ENCODE results near the gene CMTM2.
"Not testable (repeated sequence)": the region's sequence is repeated elsewhere in the genome, so short reads cannot be mapped to it uniquely, and the experiment has no call there.

Gene CMTM2

DNA sequence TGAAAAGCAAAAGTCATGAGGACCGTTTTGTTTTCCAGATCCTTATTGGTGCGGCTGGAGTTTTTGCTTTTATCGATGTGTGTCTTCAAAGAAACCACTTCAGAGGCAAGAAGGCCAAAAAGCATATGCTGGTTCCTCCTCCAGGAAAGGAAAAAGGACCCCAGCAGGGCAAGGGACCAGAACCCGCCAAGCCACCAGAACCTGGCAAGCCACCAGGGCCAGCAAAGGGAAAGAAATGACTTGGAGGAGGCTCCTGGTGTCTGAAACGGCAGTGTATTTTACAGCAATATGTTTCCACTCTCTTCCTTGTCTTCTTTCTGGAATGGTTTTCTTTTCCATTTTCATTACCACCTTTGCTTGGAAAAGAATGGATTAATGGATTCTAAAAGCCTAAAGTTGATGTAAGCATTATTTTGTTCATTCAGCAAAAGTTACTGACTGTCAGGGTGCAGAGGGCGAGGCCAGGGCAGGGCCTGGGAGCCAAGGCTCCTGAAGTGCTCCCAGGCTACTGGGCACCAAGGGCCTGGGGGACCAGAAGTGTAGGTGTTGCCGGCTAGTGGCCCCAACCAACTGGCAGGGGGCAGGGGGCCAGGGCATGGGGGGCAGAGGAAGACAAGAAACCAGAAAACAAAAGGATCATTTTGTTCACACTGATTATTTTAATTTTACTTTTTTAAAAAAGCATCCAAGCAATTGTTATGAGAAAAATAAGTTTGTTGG is 8.8 kb downstream of the CMTM2 start:
- no peak for DNase-seq

DNA sequence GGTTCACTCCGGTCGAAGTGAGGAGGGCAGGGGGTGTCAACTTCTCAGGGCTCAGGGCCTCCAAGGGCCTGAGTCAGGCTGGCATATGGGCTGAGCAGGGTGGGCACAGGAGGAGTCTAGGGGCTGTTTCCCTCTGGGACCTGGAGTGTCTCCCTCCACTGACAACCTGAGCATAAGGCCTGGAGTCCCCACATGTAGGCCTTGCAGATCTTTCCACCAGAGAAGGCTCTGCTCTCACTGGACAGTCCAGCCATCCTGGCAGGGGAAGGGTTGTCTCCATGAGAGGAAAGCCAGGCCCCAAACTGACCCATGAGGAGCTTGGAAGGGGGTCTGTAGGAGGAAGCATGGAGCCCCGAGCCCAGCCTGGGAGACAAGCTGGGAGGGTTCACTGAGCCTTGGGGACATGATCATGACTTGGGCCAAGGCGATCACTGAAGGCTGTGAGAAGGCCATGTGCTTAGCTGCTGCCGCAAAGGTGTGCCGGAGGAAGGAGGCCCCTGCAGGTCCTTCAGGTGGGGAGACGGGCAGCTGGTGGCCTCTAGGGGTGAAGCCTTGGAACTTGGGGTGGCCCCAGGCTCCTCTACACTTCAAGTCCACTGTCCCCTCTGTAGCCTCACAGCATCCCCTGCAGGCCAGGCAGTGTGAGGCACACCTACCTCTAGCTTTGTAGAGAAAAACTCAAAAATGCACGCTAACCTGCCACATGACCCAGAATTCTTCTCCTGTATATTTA is 9.9 kb downstream of the CMTM2 start:
- peak; percentile 92 for DNase-seq

DNA sequence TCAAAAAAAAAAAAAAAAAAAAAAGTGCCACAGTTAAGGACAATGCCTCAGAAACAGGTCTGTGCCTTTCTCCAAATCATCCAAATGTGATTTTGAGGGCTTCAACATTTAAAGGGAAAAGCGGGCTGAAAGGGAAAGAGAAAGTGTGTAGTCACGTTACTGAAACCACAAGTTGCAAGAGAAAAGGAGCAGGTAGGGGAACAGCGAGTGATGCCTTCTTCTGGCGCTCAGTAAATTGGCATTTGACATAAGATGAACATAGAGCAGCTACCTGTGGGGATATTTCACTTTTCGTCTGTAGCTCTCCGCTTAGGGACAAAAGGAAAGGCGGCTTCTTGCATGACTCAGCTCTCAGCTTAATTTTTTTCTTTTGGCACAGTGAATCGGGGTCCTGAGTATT is 11.1 kb downstream of the CMTM2 start:
- DNase-seq = no peak

DNA sequence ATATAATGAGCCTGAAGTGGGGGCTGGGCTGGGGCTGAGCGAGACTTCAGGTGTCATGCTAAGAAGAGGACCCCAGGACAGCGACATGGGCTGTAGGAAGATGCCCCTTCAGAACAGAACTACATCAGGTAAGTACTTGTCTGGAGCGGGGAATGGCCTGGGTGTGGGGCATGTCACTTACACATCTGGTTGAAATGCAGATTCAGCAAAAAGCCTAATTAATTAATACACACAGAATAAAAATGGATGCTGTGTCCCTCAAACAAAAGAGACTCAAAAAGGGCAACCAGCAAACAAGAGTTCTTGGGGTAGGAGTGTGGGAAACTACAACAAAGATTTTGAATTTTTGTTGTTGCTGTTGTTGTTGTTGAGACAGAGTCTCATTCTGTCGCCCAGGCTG is 11.8 kb downstream of the CMTM2 start:
- no peak for DNase-seq

DNA sequence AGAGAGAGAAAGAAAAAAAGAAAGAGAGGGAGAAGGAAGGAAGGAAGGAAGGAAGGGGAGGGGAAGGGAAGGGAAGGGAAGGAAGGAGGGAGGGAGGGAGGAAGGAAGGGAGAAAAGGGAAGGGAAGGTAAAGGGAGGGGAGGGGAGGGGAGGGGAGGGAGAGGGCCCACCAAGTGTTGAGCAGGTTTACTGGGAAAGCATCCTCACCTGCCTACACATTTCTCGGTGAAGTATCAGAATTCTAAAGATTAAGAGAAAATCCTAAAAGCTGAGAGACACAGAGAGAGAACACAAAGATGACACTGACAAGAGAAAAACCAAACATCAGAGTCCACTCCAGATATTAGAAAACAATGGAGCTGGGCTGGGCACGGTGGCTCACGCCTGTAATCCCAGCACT is 13.0 kb downstream of the CMTM2 start:
- no peak for DNase-seq

DNA sequence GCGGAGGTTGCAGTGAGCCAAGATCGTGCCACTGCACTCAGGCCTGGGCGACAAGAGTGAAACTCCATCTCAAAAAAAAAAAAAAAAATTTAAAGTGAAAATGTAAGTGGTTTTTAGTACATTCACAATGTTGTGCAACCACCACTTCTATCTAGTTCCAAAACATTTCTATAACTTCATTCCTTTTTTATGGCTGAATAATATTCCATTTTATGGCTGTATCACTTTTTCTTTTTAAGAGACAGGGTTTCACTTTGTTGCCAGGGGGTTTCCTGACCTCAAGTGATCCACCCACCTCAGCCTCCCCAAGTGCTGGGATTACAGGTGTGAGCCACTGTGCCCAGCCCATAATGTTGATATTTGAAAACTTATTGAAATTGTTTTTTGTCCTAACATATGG is 13.6 kb downstream of the CMTM2 start:
- no peak for DNase-seq

DNA sequence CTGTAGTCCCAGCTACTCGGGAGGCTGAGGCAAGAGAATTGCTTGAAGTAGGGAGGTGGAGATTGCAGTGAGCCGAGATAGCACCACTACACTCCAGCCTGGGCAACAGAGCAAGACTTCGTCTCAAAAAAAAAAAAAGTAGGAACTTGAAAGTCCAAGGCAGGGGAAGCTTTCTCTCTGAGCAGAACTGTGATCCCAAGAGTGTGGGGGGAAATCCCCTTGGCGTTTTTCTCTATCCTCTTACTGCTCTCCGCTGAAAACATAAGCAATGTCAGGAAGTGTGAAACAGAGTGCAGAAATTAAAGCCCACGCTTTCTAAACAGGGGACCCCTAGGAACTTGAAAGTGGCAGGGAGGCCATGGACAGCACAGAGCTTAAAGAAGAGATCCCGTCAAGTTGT is 15.5 kb downstream of the CMTM2 start:
- DNase-seq = no peak

DNA sequence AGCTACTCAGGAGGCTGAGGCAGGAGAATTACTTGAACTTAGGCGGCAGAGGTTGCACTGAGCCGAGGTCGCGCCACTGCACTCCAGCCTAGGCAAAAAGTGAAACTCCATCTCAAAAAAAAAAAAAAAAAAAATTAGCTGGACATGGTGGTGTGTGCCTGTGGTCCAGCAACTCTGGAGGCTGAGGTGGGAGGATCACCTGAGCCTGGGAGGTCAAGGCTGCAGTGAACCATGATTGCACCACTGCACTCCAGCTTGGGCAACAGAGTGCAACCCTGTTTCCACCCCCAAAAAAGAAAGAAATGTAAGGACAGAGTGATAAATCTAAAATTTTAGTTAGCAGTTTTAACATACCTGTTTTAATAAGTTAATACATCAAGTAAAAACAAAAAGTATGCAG is 17.3 kb downstream of the CMTM2 start:
- not testable (repeated sequence) for DNase-seq

DNA sequence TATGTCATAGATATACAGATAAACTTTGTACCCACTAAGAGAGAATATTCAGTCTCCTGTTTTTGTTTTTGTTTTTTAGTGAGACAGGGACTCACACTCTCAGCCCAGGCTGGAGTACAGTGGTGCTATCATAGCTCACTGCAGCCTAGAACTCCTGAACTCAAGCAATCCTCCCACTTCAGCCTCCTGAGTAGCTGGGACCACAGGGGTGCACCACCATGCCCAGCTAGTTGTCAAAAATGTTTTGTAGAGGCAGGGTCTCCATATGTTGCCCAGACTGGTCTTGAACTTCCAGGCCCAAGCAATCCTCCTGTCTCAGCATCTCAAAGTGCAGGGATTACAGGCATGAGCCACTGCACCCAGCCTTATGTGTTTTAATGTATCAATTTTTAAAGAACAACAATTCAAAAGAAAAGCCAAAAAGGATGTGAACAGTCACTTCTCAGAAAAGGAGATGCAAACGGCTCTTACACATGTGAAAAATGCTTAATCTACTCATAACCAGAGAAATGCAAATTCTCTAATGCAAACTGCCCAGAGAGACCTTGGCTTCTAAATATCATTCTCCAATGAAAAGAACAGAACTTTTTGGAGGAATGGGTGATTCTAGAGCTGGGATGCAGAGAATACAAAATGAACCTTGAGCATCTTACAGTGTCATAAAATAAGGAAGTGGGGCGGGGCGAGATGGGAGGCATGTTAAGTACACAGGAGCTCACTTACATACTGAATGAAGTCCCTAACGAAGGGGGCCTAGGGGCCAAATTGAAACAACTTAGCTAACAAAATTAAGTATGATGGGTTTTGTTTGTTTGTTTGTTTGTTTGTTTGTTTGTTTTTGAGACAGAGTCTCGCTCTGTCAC is 18.0 kb downstream of the CMTM2 start:
- DNase-seq = no peak

DNA sequence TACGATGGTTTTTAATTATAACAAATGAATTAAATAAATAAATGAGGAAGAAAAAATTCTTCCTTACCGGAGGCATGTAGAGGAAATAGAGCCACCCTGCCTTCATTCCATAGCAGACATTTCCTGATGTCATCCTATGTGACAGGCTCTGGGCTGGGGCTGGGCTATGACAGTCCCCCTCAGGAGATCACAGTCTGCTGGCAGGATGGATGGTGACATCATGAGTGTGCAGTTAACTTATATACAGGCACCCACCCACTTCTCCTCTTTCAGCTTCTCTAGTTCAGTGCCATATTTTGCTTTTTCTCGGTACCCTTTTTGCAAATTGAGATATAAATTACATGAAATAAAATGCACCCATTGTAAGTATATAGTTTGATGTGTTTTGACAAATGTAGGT is 18.8 kb downstream of the CMTM2 start:
- no peak for DNase-seq

DNA sequence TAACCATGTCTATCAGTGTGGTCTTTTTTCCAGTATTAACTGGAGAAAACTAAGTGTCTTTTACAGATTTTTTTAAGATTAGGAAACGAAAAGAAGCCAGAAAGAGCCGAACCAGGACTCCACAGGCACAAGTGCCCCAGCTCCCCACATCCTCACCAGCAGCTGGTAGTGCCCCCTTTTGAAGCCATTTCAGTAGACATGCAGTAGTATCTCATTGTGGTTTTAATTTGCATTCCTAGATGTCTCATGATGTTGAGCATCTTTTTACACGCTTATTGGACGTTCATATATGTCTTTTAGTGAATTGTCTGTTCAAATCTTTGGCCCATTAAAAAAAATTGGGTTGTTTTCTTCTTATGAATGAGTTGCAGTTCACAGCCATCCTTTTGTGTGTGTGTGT is 20.5 kb downstream of the CMTM2 start:
- no peak for DNase-seq

DNA sequence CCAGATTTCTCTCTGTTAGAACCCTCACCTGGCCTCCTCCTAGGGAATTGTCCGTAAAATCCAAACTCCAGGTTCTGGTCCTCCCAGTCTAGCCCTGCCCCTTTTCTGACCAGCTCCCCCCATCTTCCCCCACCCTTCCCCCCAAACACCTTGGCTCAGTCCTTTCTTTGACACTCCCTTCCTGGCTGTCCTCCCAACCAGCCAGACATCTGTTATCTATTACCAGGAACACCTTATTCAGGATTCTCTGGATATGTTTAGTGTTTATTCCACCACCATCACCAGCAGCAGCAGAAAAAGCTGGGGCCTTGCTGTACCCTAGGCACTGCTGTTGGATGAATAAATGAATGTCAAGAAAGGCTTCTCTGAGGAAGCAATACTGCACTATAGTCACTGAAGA is 21.2 kb downstream of the CMTM2 start:
- no peak for DNase-seq

DNA sequence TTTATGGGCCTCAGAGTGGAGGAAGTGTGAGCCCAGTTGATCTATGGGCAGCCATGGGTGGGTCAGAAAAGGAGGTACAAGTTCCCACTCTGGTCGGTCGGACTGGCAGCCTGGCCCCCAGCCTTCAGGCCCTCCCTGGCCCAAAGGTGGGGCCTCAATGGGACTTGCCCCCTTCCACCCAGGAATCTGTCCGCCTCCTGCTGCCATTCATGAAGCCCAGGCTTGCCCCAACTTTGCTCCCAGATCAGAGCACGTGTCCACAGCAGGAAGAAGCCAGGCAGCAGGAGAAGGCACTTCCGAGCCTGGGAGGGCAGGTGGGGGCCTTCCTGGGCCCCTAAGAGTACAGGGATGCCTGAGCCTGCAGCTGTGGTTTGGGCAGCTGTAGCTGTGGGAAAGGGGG is 22.2 kb downstream of the CMTM2 start:
- no peak for DNase-seq

DNA sequence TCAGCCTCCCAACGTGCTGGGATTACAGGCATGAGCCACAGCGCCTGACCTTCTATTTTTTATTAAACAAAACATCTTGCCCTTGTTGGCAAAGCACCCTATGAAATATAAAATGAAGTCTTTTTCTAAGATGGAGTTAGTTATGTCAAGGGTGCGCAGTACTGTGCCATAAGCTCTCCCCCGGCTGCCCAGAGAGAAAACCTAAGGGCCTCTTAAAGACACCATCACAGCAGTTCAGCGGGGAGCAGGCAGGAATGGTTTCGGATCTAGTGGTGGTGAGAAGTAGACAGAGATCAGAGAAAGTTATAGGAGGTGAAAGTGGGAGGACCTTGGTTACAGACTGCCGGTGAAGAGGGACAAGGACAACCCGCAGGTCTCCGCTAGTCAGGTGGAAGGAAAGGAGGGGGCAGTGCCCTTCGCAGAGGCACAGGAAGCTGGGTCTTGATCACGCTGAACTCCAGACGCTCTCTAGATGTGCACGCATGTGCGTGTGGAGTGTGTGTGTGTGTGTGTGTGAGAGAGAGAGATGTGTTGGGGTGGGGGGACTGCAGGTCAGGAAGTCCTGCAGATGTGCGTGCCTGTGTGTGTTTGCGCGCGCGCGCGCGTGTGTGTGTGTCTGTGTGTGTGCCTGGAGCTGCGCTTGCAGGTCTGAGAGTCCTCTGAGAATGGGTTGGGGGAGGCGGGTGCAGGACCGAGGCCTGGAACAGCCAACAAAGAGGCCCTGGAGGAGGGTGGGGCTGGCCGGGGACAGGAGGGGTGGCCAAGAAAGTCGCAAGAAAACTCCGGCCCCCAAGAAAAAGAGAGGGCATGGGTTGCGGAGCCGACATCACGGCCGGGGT is 24.5 kb downstream of the CMTM2 start:
- peak; percentile 49 for DNase-seq

DNA sequence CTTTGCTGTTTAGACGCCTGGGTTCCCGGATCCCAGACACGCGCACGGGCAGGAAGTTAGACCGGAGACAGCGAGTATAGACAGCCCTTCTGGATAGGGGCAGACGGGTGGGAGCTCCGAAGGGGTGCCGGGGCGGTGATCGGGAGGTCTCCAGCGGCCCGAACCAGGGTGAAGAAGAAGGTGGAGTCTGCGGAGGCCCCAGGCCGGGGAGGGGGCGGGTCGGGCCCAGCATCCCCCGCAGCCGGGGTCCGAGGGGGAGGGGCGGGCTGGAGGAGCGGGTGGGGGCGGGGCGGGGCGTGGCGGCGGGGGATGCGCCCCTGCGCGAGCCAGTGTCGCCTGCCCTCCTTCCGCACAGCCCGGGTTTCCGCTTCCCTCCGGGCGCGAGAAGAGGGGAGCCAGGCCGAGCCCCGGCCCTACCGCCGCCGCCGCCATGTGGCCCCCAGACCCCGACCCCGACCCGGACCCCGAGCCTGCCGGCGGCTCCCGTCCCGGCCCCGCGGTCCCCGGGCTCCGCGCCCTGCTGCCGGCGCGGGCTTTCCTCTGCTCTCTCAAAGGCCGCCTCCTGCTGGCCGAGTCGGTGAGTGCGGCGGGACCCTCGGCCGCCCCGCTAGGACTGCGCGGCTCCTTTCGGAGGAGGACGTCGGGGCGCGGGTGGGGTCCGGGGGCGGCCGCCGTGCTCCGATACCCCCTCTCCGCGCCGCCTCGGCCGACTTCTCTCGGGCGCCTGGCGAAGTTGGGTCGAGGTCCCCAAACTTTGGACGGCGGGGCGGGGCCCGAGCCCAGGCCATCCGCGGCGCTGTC is 25.3 kb downstream of the CMTM2 start, which contains the start of gene CMTM3:
TSS of gene CMTM3 (plus strand) at position 329 of the 801 bp plus-strand sequence. CDS start at position 431, 102 bp downstream.
- peak; percentile 66 for DNase-seq

DNA sequence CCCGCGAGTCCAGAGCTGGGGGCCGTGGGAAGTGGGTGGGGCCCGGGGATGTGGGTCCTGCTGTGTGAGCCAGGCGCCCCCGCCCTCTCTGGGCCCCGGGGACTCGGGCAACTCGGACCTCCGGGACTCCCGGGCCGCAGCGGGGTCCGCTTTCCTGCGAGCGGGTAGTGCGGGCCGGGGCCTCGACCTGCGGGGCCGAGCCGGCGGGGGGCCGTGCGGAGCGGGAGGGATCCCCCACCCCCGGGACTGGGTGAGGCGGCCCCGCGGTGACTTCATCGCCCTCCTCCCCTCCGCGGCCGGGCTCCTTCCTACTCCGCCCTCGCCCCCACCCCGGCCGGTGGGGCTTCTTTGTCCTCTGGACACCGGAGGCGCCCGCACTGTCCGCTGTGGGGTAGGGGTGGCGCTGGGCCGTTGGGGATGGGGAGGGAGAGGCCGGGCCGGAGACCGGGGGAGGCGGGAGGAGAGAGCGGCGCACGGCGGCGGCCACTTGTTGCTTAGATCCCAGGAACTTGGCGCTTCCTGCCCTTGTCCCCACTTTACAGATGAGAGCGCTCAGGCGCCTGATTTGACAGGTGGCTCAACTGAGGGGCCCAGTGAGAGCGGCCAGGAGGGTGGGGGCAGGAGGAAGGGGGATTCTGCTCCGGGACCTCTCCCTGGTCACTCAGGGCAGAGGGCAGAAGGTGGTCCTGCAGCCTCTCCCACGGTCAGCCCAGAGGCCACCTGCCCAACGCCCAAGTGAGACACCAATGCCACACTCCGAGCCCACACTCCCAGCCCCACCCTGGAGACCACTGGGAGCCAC is 26.1 kb downstream of the CMTM2 start:
- DNase-seq = no peak

DNA sequence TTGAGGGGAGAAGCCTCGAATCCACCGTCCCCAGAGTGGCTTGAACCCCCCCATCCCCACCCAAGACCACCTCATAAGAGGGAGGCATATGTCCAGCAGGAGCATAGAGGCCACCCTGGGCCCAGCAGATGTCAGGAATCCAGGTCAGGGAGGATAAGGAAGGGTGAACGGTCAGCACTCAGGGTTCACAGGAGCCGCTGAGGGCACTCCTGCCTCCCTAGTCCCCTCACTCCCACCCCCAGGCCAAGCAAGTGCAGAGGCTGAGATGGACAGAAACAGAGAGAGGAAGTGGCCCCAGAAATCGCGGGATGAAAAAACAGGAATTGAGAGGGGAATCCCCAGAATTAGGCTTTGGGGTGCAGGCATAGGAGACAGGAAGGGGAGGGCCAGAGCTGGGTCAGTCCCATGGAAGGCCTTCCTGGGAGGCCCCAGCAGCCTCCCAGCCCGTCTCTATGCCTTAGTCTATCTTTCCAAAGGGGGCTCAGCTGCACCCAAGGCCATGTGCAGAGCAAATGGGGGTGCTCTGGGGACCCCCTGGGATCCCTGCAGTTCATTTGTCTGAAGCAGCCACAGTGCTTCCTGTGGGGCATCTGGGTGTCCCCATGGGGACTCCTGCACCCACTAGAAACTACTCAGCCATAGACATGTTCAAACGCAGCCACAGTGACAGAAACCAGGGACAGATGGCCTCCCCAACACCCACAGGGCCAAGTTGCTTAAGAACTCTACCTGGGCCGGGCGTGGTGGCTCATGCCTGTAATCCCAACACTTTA is 26.9 kb downstream of the CMTM2 start:
- DNase-seq = no peak

DNA sequence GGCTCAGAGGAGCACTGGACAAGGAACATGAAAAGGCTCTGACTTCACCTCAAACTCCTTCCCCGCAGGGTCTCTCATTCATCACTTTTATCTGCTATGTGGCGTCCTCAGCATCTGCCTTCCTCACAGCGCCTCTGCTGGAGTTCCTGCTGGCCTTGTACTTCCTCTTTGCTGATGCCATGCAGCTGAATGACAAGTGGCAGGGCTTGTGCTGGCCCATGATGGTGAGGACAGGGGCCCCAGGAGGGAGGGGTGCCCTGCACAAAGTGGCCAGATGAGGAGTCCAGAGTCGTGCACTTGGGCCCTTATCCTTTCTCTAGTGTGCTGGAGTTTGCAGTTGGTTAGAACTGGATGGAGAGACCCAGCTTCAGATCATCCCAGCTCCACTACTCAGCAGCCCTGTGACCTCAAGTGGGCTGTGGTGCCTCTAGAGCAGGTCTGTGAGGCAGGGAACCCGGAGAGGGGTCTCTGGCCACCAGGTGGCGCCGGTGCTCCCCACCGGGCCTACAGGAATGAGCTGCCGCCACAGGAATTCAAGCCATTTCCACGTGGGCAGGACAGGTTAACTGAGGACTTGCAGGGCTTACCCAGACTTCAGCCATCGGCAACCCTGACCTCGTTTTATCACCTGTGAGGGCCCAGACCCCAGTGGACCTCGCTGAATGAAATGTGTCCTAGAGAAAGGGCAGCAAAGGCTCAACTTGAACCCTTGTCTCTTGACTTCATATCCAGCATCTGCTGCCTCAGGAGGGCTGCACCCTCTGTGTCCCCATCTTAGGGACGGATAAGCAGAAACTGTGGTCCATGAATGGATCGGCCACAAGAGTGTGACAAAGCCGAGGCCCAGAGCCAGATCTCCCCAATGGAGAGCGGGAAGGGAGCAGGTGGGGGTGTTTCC is 29.2 kb downstream of the CMTM2 start:
- DNase-seq = peak; percentile 89

DNA sequence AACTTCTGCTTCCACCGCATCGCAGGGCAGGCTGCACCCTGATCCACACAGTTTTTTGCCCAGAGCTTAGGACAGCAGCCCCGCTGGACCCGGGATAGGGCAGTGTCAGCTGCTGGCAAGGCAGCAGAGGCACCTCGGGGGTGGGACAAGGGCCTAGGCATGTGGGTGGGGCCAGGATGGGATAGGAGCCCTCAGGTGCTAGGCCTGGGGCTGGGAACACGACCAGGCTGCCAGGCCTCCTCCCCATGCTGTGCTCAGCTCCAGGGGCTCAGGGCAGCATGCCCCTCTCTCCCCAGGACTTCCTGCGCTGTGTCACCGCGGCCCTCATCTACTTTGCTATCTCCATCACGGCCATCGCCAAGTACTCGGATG is 29.9 kb downstream of the CMTM2 start:
- DNase-seq = no peak
